Upper lobe of left lung (tissue), 6 donors: Measurements from ENCODE around the gene ERAL1. TPM values are rescaled to one million over a fixed set of nuclear protein-coding genes. Genes with fewer than 3 reads are reported as not detected.
A peak's percentile ranks its signal among the peaks of the same experiment; 100 is the strongest.

Source experiments
- ATAC-seq, 2 donors: fragments of 200-7000 bp; cut with Tn5 transposase; one replicate each; pipeline ENCODE4 v1.9.1; 2022; ENCODE audit warnings: mild to moderate bottlenecking in 2 of 2, moderate library complexity in 2 of 2; ENCODE audit not compliant: low FRiP score in 2 of 2
- DNase-seq, 2 donors: peaks; one replicate each; pipeline ENCODE4 v3.0.0-alpha.2; 2019 to 2020
- H3K27ac ChIP-seq, 4 donors: fragments of 200-600 bp; sonication (generic); one replicate each; pipeline ENCODE4 v1.5.1; 2016 to 2019
- H3K27me3 ChIP-seq, 4 donors: fragments of 200-600 bp; sonication (generic); one replicate each; pipeline ENCODE4 v1.5.1; 2017 to 2019
- H3K36me3 ChIP-seq, 4 donors: fragments of 200-600 bp; sonication (generic); one replicate each; pipeline ENCODE4 v1.5.1; 2016 to 2019
- H3K4me1 ChIP-seq, 4 donors: fragments of 200-600 bp; sonication (generic); one replicate each; pipeline ENCODE4 v1.5.1; 2018 to 2019
- H3K4me3 ChIP-seq, 4 donors: fragments of 200-600 bp; sonication (generic); one replicate each; pipeline ENCODE4 v1.5.1; 2017 to 2019; ENCODE audit warnings: mild to moderate bottlenecking in 2 of 4, moderate library complexity in 1 of 4
- H3K9me3 ChIP-seq, 4 donors: fragments of 200-600 bp; sonication (generic); one replicate each; pipeline ENCODE4 v1.5.1; 2018 to 2019
- EP300 ChIP-seq, 4 donors: sonication (generic); formaldehyde crosslinking; IDR thresholded peaks; one replicate each; pipeline ENCODE4 v1.5.1; 2017; ENCODE audit warnings: antibody characterized with exemption in 4 of 4, control low read depth in 2 of 4
- POLR2A ChIP-seq, 4 donors: fragments of 450-650 bp; IDR thresholded peaks; one replicate each; pipeline ENCODE4 v1.5.1; 2016 to 2017; ENCODE audit warnings: antibody characterized with exemption in 4 of 4, mild to moderate bottlenecking in 2 of 4
- POLR2AphosphoS5 ChIP-seq, 2 donors: sonication (generic); formaldehyde crosslinking; IDR thresholded peaks; one replicate each; pipeline ENCODE4 v1.5.1; 2017; ENCODE audit warnings: antibody characterized with exemption in 2 of 2
- WGBS, 2 donors: methylation state at CpG; one replicate each; pipeline ENCODE4 v1.1.5; 2017 to 2018; 5-methylcytosine and 5-hydroxymethylcytosine counted together
- total RNA-seq, 6 donors: library from RNA; depleted of rRNA in 4 of 6; stranded (reverse); fragments of >200 nt in 4 of 6; gene quantifications; one replicate each; pipeline versions ENCODE4 v1.1.0 to v1.2.1, GENCODE V29; 2016 to 2021
- TF ChIP-seq, protein P1 (sequence below), 6 experiments: fragments of 450-650 bp in 4 of 6; fragments of 200-600 bp in 2 of 6; sonication (generic) in 2 of 6; IDR thresholded peaks; one replicate each; pipeline ENCODE4 v1.5.1; 2016 to 2019; ENCODE audit warnings: antibody characterized with exemption in 6 of 6
- donor health status: DM: no; HTN: no; CAD: no; lungs with moderate emphysema.
- donor health status: DM: no; HTN: yes; CAD: no; lungs with severe emphysema.

Gene ERAL1
- total RNA-seq, 6 donors from 2014 or later = 22.4 to 41.3 (median 27.7) TPM

GRCh38 chr17:28865946-28866752 is 11.3 kb downstream of the ERAL1 start:
- Histone ChIP-seq H3K36me3 (peaks cover 0 to 5% (median 2%) of the 10 kb centered on the region in 4 donors), H3K9me3 (no peaks in the 10 kb centered on the region), H3K27me3 (no peaks in the 10 kb centered on the region), H3K4me3 (no peak overlapping the region), H3K4me1 (peaks cover 0 to 8% (median 2%) of the 10 kb centered on the region in 4 donors), H3K27ac (peak overlapping the region in 1 of 4 donors; percentile 78)
- 87% methylated on average over 11 to 13 of the region's 13 CpGs for WGBS, 2 donors
- no peak for DNase-seq
- ATAC-seq = no peak
- no peak for TF ChIP-seq EP300 (IDR thresholded peaks at IDR 0.05)
- no peak for TF ChIP-seq POLR2AphosphoS5 (IDR thresholded peaks at IDR 0.05)
- TF ChIP-seq, protein P1, sequence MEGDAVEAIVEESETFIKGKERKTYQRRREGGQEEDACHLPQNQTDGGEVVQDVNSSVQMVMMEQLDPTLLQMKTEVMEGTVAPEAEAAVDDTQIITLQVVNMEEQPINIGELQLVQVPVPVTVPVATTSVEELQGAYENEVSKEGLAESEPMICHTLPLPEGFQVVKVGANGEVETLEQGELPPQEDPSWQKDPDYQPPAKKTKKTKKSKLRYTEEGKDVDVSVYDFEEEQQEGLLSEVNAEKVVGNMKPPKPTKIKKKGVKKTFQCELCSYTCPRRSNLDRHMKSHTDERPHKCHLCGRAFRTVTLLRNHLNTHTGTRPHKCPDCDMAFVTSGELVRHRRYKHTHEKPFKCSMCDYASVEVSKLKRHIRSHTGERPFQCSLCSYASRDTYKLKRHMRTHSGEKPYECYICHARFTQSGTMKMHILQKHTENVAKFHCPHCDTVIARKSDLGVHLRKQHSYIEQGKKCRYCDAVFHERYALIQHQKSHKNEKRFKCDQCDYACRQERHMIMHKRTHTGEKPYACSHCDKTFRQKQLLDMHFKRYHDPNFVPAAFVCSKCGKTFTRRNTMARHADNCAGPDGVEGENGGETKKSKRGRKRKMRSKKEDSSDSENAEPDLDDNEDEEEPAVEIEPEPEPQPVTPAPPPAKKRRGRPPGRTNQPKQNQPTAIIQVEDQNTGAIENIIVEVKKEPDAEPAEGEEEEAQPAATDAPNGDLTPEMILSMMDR (IDR thresholded peaks at IDR 0.05) = no peak
- TF ChIP-seq POLR2A (IDR thresholded peaks at IDR 0.05) = no peak

DNA sequence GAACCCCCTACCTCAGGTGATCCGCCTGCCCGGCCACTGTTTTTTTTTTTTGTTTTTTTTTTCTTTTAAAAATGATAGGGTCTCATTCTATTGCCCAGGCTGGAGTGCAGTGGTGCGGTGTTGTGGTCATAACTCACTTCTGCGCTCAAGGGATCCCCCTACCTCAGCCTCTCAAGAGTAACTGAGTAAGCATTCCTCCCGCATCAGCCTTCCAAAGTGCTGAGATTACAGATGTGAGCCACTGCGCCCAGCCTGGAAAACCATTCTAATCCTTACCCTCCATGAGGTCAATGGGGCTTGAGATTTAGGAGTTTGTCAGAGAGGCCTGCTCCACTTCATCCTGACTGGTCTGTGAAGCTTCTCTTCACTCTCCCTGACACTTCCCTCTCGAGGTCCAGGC is 12.5 kb downstream of the ERAL1 start:
- no peaks in the 10 kb centered on the region for H3K27me3 ChIP-seq
- WGBS, 2 donors = 86 to 90% methylated on average over 7 of the region's 7 CpGs
- H3K4me1 ChIP-seq = peaks cover 0 to 8% (median 2%) of the 10 kb centered on the region in 4 donors
- no peaks in the 10 kb centered on the region for H3K9me3 ChIP-seq
- no peak for DNase-seq
- ATAC-seq = no peak
- no peak overlapping the region for H3K4me3 ChIP-seq
- H3K27ac ChIP-seq = no peak overlapping the region
- no peaks in the 10 kb centered on the region for H3K36me3 ChIP-seq
- TF ChIP-seq, protein P1 (IDR thresholded peaks at IDR 0.05) = no peak
- TF ChIP-seq POLR2AphosphoS5 (IDR thresholded peaks at IDR 0.05) (no peak), EP300 (IDR thresholded peaks at IDR 0.05) (no peak), POLR2A (IDR thresholded peaks at IDR 0.05) (no peak)

DNA sequence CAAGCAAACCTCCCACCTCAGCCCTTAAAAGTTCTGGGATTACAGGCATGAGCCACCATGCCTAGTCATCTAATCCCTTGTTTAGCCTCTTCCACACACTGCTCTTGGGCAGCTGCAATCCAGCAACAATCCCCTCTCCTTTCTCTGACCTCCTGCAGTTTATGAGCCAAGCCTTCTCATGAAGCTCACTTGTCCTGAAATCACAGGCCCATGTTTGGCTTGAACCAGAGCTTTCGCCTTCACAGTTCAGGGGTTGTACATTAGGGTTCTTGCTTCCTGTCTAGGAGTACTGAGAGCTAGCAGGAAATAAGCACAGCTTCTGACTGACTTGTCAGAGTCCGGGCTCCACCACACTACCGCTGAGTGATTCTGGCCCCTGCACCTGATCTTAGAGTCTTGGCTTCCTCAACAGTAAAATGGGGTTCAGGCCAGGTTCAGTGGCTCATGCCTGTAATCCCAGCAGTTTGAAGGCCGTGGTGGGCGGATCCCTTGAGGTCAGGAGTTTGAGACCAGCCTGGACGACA is 16.3 kb downstream of the ERAL1 start:
- TF ChIP-seq POLR2AphosphoS5 (IDR thresholded peaks at IDR 0.05) (no peak), POLR2A (IDR thresholded peaks at IDR 0.05) (no peak), EP300 (IDR thresholded peaks at IDR 0.05) (no peak)
- TF ChIP-seq, protein P1 (IDR thresholded peaks at IDR 0.05) = no peak
- no peak for DNase-seq
- no peaks in the 10 kb centered on the region for H3K9me3 ChIP-seq
- peaks cover 0 to 2% (median 0%) of the 10 kb centered on the region in 4 donors for H3K4me1 ChIP-seq
- no peak for ATAC-seq
- 77 to 84% methylated on average over 6 of the region's 6 CpGs for WGBS, 2 donors
- H3K27me3 ChIP-seq = no peaks in the 10 kb centered on the region
- no peak overlapping the region for H3K4me3 ChIP-seq
- H3K27ac ChIP-seq = no peak overlapping the region
- H3K36me3 ChIP-seq = no peaks in the 10 kb centered on the region

DNA sequence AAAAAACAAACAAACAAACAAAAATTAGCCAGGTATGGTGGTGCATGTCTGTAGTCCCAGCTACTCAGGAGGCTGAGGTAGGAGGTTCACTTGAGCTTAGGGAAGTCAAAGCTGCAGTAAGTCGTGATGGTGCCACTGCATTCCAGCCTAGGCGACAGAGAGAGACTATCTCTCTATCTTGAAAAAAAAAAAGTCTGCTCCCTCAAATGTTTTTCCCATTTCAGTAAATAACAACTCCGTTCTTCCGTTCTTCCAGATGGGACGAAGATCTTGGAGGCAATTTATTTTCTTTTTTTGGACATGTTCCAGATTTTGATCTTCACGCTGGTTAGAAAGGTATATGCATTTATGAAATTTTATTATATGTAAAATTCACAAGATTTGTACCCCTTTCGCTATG is 19.0 kb downstream of the ERAL1 start:
- 83 to 91% methylated on average over 7 of the region's 7 CpGs for WGBS, 2 donors
- no peaks in the 10 kb centered on the region for H3K4me1 ChIP-seq

More for the DNA sequence above, 19.0 kb downstream of the ERAL1 start:
- Histone ChIP-seq H3K9me3 (no peaks in the 10 kb centered on the region), H3K27ac (no peak overlapping the region), H3K4me3 (no peak overlapping the region), H3K36me3 (peaks cover 0 to 11% (median 2%) of the 10 kb centered on the region in 4 donors), H3K27me3 (no peaks in the 10 kb centered on the region)
- ATAC-seq (no peak), DNase-seq (no peak)
- TF ChIP-seq, protein P1 (IDR thresholded peaks at IDR 0.05) = no peak
- TF ChIP-seq POLR2AphosphoS5 (IDR thresholded peaks at IDR 0.05) (no peak), EP300 (IDR thresholded peaks at IDR 0.05) (no peak), POLR2A (IDR thresholded peaks at IDR 0.05) (no peak)
